ENCODE measurements around the gene QKI. TPM values are rescaled to one million over a fixed set of nuclear protein-coding genes. Genes with fewer than 3 reads are reported as not detected.
"Not testable (repeated sequence)": the region's sequence is repeated elsewhere in the genome, so short reads cannot be mapped to it uniquely, and the experiment has no call there.

The QKI gene
- total RNA-seq, 3 donors from 2014 or later: 58.6 to 65.4 (median 61.2) TPM

DNA sequence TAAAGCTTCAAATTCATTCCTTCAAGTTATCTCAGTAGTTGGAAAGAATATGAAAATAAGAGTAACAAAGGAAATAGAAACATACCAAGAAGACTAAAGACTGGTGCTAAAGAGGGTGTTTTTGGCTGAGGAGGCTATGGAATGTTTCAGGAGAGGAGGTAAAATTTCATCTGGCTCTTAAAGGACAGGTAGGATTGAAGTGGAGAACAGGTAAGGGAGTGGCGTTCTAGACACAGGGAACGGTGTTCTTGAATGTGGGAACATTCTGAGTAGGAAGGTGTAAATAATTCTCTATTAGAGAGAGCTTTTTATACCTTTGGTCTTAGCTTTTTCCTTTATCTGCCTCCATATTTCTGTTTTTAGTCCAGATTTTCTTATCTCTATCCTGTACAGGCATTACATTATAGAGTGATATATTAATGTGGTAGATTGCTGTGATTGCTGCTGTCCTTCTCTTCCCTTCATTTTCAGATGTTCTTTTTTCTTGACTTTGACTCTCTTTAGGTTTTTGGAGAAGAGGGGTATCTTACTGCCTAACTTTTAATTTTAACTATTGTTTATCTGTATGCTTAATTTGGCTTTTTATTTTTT is 15.4 kb downstream of the QKI start:
- no peak for ATAC-seq
- peaks cover 47% of the 10 kb centered on the region for H3K4me1 Mint-ChIP-seq (ENCODE audit: low read depth)

DNA sequence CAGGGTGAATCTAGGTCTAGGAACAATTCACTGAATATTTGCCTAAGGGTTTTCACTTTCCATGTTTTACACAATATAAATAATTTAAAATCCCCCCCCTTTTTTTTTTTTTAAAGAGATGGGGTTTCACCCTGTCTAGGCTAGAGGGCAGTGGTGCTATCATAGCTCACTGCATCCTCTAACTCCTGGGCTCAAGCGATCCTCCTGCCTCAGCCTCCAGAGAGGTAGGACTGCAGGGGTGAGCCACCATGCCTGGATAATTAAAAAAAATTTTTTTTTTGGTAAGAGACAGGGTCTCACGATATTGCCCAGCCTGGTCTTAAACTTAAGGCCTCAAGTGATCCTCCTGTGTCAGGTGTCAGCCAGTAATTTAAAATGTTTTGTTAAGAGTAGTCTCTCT is 17.8 kb downstream of the QKI start:
- H3K36me3 Mint-ChIP-seq (ENCODE audit: insufficient read depth): no peaks in the 10 kb centered on the region
- DNase-seq: no peak
- no peak for ATAC-seq
- no peaks in the 10 kb centered on the region for H3K9me3 Mint-ChIP-seq
- peaks cover 46% of the 10 kb centered on the region for H3K4me1 Mint-ChIP-seq (ENCODE audit: low read depth)
- H3K4me3 Mint-ChIP-seq: no peak overlapping the region
- H3K27me3 Mint-ChIP-seq (ENCODE audit: low read depth): no peaks in the 10 kb centered on the region

More for the DNA sequence above, 15.4 kb downstream of the QKI start:
- no peak for DNase-seq
- Mint-ChIP-seq H3K4me3 (no peak overlapping the region), H3K9me3 (no peaks in the 10 kb centered on the region), H3K27me3 (ENCODE audit: low read depth) (no peaks in the 10 kb centered on the region), H3K36me3 (ENCODE audit: insufficient read depth) (no peaks in the 10 kb centered on the region)

DNA sequence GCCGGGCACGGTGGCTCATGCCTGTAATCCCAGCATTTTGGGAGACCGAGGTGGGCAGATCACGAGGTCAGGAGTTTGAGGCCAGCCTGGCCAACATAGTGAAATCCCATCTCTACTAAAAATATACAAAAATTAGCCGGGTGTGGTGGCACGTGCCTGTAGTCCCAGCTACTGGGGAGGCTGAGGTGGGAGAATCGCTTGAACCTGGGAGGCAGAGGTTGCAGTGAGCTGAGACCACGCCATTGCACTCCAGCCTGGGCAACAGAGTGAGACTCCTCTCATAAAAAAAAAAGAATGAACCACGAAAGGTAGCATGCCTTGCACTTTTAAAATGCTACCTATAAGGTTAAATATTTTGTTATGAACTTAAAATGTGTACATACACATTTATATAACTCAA is 19.0 kb downstream of the QKI start:
- peaks cover 54% of the 10 kb centered on the region for H3K4me1 Mint-ChIP-seq (ENCODE audit: low read depth)
- not testable (repeated sequence) for ATAC-seq; H3K27me3 Mint-ChIP-seq (ENCODE audit: low read depth)

DNA sequence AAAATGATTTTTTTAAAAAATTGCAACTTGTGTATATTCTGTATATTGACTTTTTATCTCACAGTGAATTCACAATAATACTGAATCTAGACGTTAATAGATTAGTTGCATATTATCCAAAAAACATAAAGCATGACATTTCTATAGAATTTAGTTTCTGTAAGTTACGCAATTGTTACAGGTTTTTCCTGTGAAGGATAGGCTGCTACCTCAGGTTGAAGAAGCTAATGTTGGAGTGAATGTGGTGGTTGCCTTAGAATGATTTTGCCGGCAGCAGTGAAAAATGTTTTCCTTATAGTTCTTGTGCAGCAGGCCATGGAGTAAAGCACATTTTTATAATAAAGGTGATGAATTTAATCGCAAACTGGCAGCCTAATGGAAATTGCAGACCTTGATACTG is 20.5 kb downstream of the QKI start:
- Mint-ChIP-seq H3K4me3 (no peak overlapping the region), H3K27me3 (ENCODE audit: low read depth) (no peaks in the 10 kb centered on the region), H3K36me3 (ENCODE audit: insufficient read depth) (peaks cover 2% of the 10 kb centered on the region), H3K4me1 (ENCODE audit: low read depth) (peaks cover 55% of the 10 kb centered on the region), H3K9me3 (no peaks in the 10 kb centered on the region)
- DNase-seq: no peak
- no peak for ATAC-seq

More for the DNA sequence above, 19.0 kb downstream of the QKI start:
- not testable (repeated sequence) for H3K9me3 Mint-ChIP-seq; DNase-seq; H3K4me3 Mint-ChIP-seq; H3K36me3 Mint-ChIP-seq (ENCODE audit: insufficient read depth)

DNA sequence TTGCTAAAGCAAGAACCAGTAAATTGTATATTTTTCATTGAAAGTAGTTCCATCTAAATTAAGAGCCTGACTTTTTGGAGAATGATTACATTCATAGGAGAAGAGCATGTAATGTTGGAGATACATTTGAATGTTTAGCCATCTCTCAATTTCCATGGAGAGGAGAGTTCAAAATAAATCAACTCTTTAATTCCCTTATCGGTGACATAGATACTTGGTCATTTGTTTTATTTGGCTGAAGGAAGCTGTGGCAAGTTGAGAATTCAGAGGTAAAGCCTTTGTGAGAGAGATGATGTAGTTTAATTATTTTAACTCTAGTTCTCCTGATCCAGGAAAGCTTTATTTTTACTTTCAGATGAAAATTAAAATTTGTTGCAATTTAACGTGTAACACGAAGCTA is 22.3 kb downstream of the QKI start:
- peaks cover 3% of the 10 kb centered on the region for H3K36me3 Mint-ChIP-seq (ENCODE audit: insufficient read depth)
- H3K27me3 Mint-ChIP-seq (ENCODE audit: low read depth): no peaks in the 10 kb centered on the region
- H3K9me3 Mint-ChIP-seq: no peaks in the 10 kb centered on the region

DNA sequence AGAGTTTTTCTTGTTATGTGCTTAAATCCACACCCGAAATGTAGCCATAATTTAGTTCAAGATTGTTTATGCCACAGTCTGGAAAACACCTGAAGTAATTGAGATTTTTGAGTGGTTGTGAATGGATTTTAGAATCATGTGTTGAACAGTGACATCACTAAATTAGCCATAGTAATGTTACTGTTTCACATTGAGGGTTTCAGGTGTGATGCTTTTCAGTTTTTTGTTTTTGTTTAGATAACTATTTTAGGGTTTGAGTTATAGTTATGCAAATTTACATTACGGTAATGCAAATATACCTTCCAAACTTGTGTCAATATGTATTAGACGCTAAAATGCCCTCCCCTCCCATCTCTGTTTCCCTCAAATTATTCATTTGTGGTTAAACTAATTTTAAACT is 22.9 kb downstream of the QKI start:
- DNase-seq (no peak), ATAC-seq (no peak)
- Mint-ChIP-seq H3K4me3 (no peak overlapping the region), H3K27me3 (ENCODE audit: low read depth) (no peaks in the 10 kb centered on the region), H3K9me3 (no peaks in the 10 kb centered on the region), H3K4me1 (ENCODE audit: low read depth) (peaks cover 57% of the 10 kb centered on the region), H3K36me3 (ENCODE audit: insufficient read depth) (peaks cover 3% of the 10 kb centered on the region)

More for the DNA sequence above, 22.3 kb downstream of the QKI start:
- ATAC-seq (no peak), DNase-seq (no peak)
- H3K4me3 Mint-ChIP-seq: no peak overlapping the region
- peaks cover 53% of the 10 kb centered on the region for H3K4me1 Mint-ChIP-seq (ENCODE audit: low read depth)

DNA sequence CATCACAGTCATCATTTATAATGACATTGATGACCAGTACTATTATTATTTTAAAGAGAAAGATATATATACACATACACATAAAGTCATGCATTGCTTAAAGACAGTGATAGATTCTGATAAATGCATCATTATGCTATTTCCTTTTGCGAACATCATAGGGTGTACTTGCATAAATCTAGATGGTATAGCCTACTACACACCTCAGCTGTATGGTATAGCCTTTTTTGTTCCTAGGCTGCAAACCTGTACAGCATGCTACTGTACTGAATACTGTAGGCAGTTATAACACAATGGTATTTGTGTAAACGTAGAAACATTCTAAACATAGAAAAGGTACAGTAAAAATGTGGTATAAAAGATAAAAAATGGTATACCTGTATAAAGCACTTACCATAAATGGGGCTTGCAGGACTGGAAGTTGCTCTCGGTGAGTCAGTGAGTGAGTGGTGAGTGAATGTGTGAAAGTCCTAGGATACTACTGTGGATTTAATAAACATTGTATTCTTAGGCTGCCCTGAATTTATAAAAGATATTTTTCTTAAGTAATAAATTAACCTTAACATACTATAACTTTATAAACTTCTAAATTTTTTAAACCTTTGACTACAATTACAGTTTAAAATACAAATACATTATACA is 23.9 kb downstream of the QKI start:
- H3K4me3 Mint-ChIP-seq: no peak overlapping the region
- H3K27me3 Mint-ChIP-seq (ENCODE audit: low read depth): no peaks in the 10 kb centered on the region
- H3K36me3 Mint-ChIP-seq (ENCODE audit: insufficient read depth): peaks cover 3% of the 10 kb centered on the region
- H3K9me3 Mint-ChIP-seq: no peaks in the 10 kb centered on the region
- H3K4me1 Mint-ChIP-seq (ENCODE audit: low read depth): peaks cover 53% of the 10 kb centered on the region
- ATAC-seq (peak in 1 of 2 donors; percentile 14), DNase-seq (no peak)

GRCh38 chr6:163438940-163439335 is 24.4 kb downstream of the QKI start:
- Mint-ChIP-seq H3K27me3 (ENCODE audit: low read depth) (no peaks in the 10 kb centered on the region), H3K4me3 (no peak overlapping the region), H3K4me1 (ENCODE audit: low read depth) (peaks cover 53% of the 10 kb centered on the region), H3K36me3 (ENCODE audit: insufficient read depth) (peaks cover 3% of the 10 kb centered on the region), H3K9me3 (no peaks in the 10 kb centered on the region)
- DNase-seq: peak; percentile 24
- ATAC-seq: no peak

DNA sequence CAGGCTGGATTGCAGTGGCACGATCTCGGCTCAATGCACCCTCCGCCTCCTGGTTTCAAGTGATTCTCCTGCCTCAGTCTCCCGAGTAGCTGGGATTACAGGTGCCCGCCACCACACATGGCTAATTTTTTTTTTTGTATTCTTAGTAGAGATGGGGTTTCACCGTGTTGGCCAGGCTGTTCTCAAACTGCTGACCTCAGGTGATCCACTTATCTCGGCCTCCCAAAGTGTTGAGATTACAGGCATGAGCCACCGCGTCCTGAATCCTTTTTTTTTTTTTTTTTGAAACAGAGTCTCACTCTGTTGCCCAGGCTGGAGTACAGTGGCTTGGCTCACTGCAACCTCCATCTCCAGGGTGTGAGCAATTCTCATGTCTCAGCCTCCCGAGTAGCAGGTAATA is 24.9 kb downstream of the QKI start:
- not testable (repeated sequence) for H3K4me3 Mint-ChIP-seq, ATAC-seq

GRCh38 chr6:163439997-163440396 is 25.5 kb downstream of the QKI start:
- Mint-ChIP-seq H3K27me3 (ENCODE audit: low read depth) (no peaks in the 10 kb centered on the region), H3K4me3 (no peak overlapping the region), H3K4me1 (ENCODE audit: low read depth) (peaks cover 54% of the 10 kb centered on the region), H3K36me3 (ENCODE audit: insufficient read depth) (peaks cover 3% of the 10 kb centered on the region), H3K9me3 (no peaks in the 10 kb centered on the region)
- ATAC-seq: no peak
- no peak for DNase-seq

More for the DNA sequence above, 24.9 kb downstream of the QKI start:
- DNase-seq; H3K36me3 Mint-ChIP-seq (ENCODE audit: insufficient read depth); H3K27me3 Mint-ChIP-seq (ENCODE audit: low read depth); H3K9me3 Mint-ChIP-seq: not testable (repeated sequence)
- H3K4me1 Mint-ChIP-seq (ENCODE audit: low read depth): peaks cover 56% of the 10 kb centered on the region

- no peak for ATAC-seq
- peaks cover 53% of the 10 kb centered on the region for H3K4me1 Mint-ChIP-seq (ENCODE audit: low read depth)
- no peaks in the 10 kb centered on the region for H3K9me3 Mint-ChIP-seq
- peaks cover 5% of the 10 kb centered on the region for H3K36me3 Mint-ChIP-seq (ENCODE audit: insufficient read depth)
- H3K4me3 Mint-ChIP-seq: no peak overlapping the region
- DNase-seq: no peak
- no peaks in the 10 kb centered on the region for H3K27me3 Mint-ChIP-seq (ENCODE audit: low read depth)
Observed at GRCh38 chr6:163442336-163442735, 27.8 kb downstream of the QKI start.

GRCh38 chr6:163444077-163444476 is 29.6 kb downstream of the QKI start:
- no peak for DNase-seq
- no peak for ATAC-seq
- no peaks in the 10 kb centered on the region for H3K27me3 Mint-ChIP-seq (ENCODE audit: low read depth)
- H3K36me3 Mint-ChIP-seq (ENCODE audit: insufficient read depth): peaks cover 5% of the 10 kb centered on the region
- H3K4me3 Mint-ChIP-seq: no peak overlapping the region
- no peaks in the 10 kb centered on the region for H3K9me3 Mint-ChIP-seq
- peaks cover 44% of the 10 kb centered on the region for H3K4me1 Mint-ChIP-seq (ENCODE audit: low read depth)

GRCh38 chr6:163446549-163446948 is 32.0 kb downstream of the QKI start:
- no peak for ATAC-seq
- no peak for DNase-seq
- Mint-ChIP-seq H3K36me3 (ENCODE audit: insufficient read depth) (peaks cover 2% of the 10 kb centered on the region), H3K9me3 (no peaks in the 10 kb centered on the region), H3K4me1 (ENCODE audit: low read depth) (peaks cover 41% of the 10 kb centered on the region), H3K4me3 (no peak overlapping the region), H3K27me3 (ENCODE audit: low read depth) (no peaks in the 10 kb centered on the region)

- H3K27me3 Mint-ChIP-seq (ENCODE audit: low read depth): no peaks in the 10 kb centered on the region
- H3K9me3 Mint-ChIP-seq: no peaks in the 10 kb centered on the region
- no peak overlapping the region for H3K4me3 Mint-ChIP-seq
Observed at GRCh38 chr6:163449076-163449475, 34.6 kb downstream of the QKI start.

GRCh38 chr6:163454425-163454824 is 39.9 kb downstream of the QKI start:
- no peak for ATAC-seq

More at GRCh38 chr6:163449076-163449475, 34.6 kb downstream of the QKI start:
- no peak for DNase-seq
- peaks cover 2% of the 10 kb centered on the region for H3K36me3 Mint-ChIP-seq (ENCODE audit: insufficient read depth)
- no peak for ATAC-seq
- H3K4me1 Mint-ChIP-seq (ENCODE audit: low read depth): peaks cover 37% of the 10 kb centered on the region

More at GRCh38 chr6:163454425-163454824, 39.9 kb downstream of the QKI start:
- DNase-seq: no peak
- Mint-ChIP-seq H3K27me3 (ENCODE audit: low read depth) (no peaks in the 10 kb centered on the region), H3K9me3 (no peaks in the 10 kb centered on the region), H3K4me1 (ENCODE audit: low read depth) (peaks cover 61% of the 10 kb centered on the region), H3K4me3 (no peak overlapping the region), H3K36me3 (ENCODE audit: insufficient read depth) (peaks cover 17% of the 10 kb centered on the region)

Data from activated T-cell treated with anti-CD3 and anti-CD28 coated beads, Interleukin-2, amount 50 U/mL, for 4 hours (primary cell).